ENCODE data around the gene KIAA1328. TPM values are rescaled to one million over a fixed set of nuclear protein-coding genes. Genes with fewer than 3 reads are reported as not detected.

Gene KIAA1328
- total and polyA plus RNA-seq, 9 of the 15 experiments (the other 6 are each of a cell fraction or from before 2014, with no cell fraction given) = 4.0 to 8.6 (median 7.4) TPM

- 8% methylated on average over 1 of the region's 1 CpG for WGBS (ENCODE audit: insufficient coverage, low coverage, missing lambda C conversion rate)
- H3K36me3 ChIP-seq (ENCODE audit: control insufficient read depth, insufficient read depth, low read length) = peaks cover 90% of the 10 kb centered on the region
- peak overlapping the region; percentile 38; the same call in 1 of the 2 replicates for H3K4me2 ChIP-seq (ENCODE audit: insufficient read depth, low read length)
- H3K27ac ChIP-seq (ENCODE audit: extremely low read depth, low read depth, low read length) = peak overlapping the region; percentile 60
- intact Hi-C loops (cut with micrococcal nuclease) = no loop called here
- H4K20me1 ChIP-seq (replicated peaks; ENCODE audit: control insufficient read depth, insufficient read depth, low read length) = no peaks in the 10 kb centered on the region
- DNase-seq (ENCODE audit: extremely low read depth in 1 of 4, low spot score in 3 of 4) (peak; percentile 34 to 83 (median 56)), ATAC-seq (peak; percentile 76), FAIRE-seq (peak; percentile 81)
- no peak overlapping the region for H3K4me3 ChIP-seq
- H3K4me1 ChIP-seq (replicated peaks in 1 of 2; ENCODE audit: control insufficient read depth in 2 of 2, insufficient read depth in 2 of 2, low read length in 2 of 2) = peaks cover 0 to 31% of the 10 kb centered on the region in 2 experiments; a peak in 2 of 5 replicates
- no peak overlapping the region for H2AFZ ChIP-seq (ENCODE audit: low read depth, low read length)
- no peaks in the 10 kb centered on the region for H3K27me3 ChIP-seq (ENCODE audit: control insufficient read depth in 2 of 2, insufficient read depth in 2 of 2, low read length in 2 of 2)
- no TSS peak for BruUV-seq (replicated peaks)
- in situ Hi-C loops (cut with MboI) = no loop called here
- peaks cover 11% of the 10 kb centered on the region; the same call in 1 of the 3 replicates for H3K79me2 ChIP-seq (ENCODE audit: control insufficient read depth, insufficient read depth, low read length)
- H3K9me3 ChIP-seq (replicated peaks; ENCODE audit: control insufficient read depth, insufficient read depth, low read depth, low read length) = no peaks in the 10 kb centered on the region
- H3K9me1 ChIP-seq (ENCODE audit: control insufficient read depth, insufficient read depth, low read length) = peaks cover 5% of the 10 kb centered on the region
- CTCF ChIA-PET (ENCODE audit: low intra/inter-chr PET ratio) = no interaction called here
- H3K9ac ChIP-seq (ENCODE audit: insufficient read depth in 1 of 2, low read depth in 2 of 2, low read length in 2 of 2) = peak overlapping the region in 1 of 2 experiments; percentile 24; a peak in 1 of 4 replicates
- POLR2A ChIA-PET = no interaction called here
- TF ChIP-seq CREB5 (CRISPR knock-in tag; IDR thresholded peaks at IDR 0.05) (no peak), HLTF (IDR thresholded peaks at IDR 0.05) (no peak), GTF3C2 (IDR thresholded peaks at IDR 0.05; ENCODE audit: borderline replicate concordance, extremely low read depth, insufficient read length) (no peak), TAL1 (IDR thresholded peaks at IDR 0.05) (peak; percentile 16; the same call in 1 of the 2 replicates), SP2 (IDR thresholded peaks at IDR 0.05; ENCODE audit: extremely low read depth, low read depth, low read length, poor library complexity, severe bottlenecking) (no peak), ZNF76 (CRISPR knock-in tag; IDR thresholded peaks at IDR 0.05; ENCODE audit: borderline replicate concordance) (no peak), C11orf30 (IDR thresholded peaks at IDR 0.05; ENCODE audit: low read depth) (no peak), FOSL1 (tag; conservative IDR thresholded peaks at IDR 0.05) (no peak), SREBF1 (IDR thresholded peaks at IDR 0.05; ENCODE audit: borderline replicate concordance, low read depth, low read length) (no peak), MLX (CRISPR knock-in tag; conservative IDR thresholded peaks at IDR 0.05) (no peak), ESRRA (IDR thresholded peaks at IDR 0.05; ENCODE audit: borderline replicate concordance, low read depth) (no peak), DPF2 (IDR thresholded peaks at IDR 0.05) (peak; percentile 49; the same call in 1 of the 2 replicates), CBX1 (IDR thresholded peaks at IDR 0.05; ENCODE audit: low read depth) (no peak), CHD1 (IDR thresholded peaks at IDR 0.05; ENCODE audit: low read length) (no peak), EGR1 (conservative IDR thresholded peaks at IDR 0.05) (no peak), MYC (IDR thresholded peaks at IDR 0.05; ENCODE audit: low read depth, low read length) (no peak), MYC (CRISPR knock-in tag; IDR thresholded peaks at IDR 0.05; ENCODE audit: borderline replicate concordance, low read depth) (no peak), SRSF9 (IDR thresholded peaks at IDR 0.05; ENCODE audit: borderline replicate concordance, low read depth, low read length) (no peak)
Measured at GRCh38 chr18:36814994-36815393, 13.9 kb upstream of the KIAA1328 start.

Data from K562 (cell line).